NOMO-1 treated with dmso at 0.1 percent for 144 hours (cell line): Measurements from ENCODE around the gene FSTL4.
"Not testable (repeated sequence)": the region's sequence is repeated elsewhere in the genome, so short reads cannot be mapped to it uniquely, and the experiment has no call there.

ENCODE experiments used
- DNase-seq: peaks from one replicate; lab custom pipeline; 2025; ENCODE audit not compliant: unreplicated experiment; lab: John Stamatoyannopoulos, UW

FSTL4 gene

GRCh38 chr5:133408322-133408721 lies 204.0 kb downstream of the FSTL4 start:
- no peak for DNase-seq

DNA sequence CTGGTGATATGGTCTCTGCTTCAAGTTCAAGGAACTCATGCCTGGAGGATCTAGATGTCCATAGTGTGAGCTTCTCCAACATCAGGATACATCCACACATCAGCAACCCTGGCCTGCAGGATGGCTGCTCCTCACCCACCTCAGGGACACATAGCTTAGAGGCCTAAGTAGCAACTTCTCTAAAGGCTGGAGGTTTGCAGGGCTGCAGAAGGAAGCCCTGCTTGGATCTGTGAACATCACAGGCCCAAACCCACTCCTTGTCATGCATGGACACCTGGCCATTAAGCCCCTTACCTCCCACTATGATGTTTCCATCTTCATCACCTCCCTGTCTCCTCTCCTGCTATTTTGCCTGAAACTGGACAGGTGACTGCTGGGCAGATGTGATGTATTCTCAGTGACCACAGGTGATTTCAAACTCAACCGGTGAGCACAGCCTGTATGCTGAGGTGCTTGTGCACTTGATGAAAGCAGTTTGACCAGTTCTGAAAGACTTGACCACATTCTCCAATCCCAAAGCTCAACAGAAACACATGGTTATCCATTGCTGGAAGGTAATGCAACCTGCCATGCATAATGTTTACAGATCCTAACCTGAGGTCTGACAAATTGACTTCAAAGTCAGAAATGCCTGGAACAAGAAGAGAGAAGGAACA lies 205.2 kb downstream of the FSTL4 start:
- no peak for DNase-seq

- DNase-seq, result no peak
These were observed 205.9 kb downstream of the FSTL4 start for GRCh38 chr5:133406208-133406976.

DNA sequence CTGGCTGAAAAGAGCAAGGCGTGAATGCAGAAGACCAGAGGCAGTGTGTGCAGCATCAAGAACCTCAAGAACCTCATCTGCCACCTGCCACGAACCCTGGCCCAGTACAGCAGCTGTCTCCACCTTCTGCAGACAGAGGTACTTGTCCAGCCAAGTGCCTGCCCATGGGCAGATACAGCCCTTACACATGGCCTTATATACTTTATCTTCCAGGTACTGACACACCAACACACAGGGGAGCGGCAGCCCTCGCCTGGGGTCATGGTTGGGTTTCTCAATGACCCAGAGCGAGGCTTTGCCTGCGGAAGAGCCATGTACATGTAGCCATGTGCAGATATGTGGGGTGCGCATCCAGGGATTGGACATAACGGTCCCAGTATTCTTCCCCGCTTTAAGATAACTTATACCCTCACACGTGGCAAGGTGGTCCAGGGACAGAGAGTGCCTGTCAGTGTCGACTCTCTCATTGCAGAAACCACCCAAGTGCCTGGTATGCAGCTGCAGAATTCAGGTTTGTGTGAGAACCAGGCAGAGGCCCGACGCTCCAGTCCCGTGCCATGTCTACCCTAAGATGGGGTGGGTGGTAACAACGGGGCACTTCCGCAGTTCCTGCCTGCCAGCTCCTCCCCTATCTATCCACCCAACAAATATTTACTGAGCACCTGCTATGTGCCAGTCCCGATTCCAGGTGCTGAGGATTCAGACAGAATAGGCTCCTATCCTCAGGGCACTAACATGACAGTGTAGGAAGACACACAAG lies 206.9 kb downstream of the FSTL4 start:
- DNase-seq, result no peak

- DNase-seq, result no peak
These were observed 207.6 kb downstream of the FSTL4 start for GRCh38 chr5:133404724-133405123.

DNA sequence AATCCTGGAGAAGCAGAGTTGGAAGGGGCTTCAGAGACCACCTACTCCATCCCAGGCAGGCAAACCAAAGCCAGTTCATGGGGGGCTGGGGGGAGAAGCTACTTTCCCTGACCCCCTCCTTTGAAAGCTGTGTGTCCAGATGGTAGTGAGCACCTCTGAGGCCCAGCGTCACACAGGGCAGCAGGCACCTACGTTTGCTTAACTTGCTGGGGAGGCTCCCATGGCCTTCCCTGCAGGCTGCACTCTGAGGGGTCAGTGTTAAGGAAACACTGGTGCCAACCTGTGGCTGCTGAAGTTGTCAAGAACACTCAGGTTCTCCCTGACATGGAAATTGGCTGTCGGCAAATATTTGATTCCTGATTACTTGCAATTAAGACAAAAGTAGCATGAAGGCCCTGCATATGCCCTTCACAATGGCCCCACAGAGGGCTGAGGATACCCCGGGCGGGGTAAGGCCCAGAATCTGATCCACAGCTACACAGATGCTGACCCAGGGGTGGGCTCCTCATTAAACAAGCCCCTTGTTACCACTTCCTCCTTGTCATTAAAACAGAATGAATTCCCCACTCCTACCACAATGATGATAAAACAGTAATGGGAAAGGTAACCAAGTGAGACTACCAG lies 208.5 kb downstream of the FSTL4 start:
- no peak for DNase-seq

GRCh38 chr5:133402775-133403174 lies 209.6 kb downstream of the FSTL4 start:
- DNase-seq, result no peak

- no peak for DNase-seq
These were observed 210.5 kb downstream of the FSTL4 start for GRCh38 chr5:133401731-133402347.

- DNase-seq, result no peak
These were observed 211.4 kb downstream of the FSTL4 start for GRCh38 chr5:133400831-133401351.

DNA sequence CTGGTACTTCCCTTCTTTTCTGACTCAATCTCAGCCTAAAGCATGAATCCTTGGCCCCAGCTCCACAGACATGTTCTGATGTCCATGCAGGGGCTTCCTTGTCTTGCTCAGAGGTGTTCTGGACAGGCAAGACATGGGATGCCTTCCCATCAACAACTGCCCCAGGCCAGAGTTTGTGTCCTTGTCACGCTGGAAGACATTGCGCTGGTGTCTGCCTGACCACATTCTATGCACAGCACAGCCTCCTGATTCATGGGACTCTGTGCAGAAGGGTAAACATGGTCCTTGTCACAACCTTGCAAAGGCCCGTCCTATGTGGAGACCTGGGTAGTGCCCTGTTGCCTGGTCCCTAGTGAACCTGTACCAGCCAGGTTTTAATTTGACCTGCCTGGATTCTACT lies 212.2 kb downstream of the FSTL4 start:
- DNase-seq, result no peak

DNA sequence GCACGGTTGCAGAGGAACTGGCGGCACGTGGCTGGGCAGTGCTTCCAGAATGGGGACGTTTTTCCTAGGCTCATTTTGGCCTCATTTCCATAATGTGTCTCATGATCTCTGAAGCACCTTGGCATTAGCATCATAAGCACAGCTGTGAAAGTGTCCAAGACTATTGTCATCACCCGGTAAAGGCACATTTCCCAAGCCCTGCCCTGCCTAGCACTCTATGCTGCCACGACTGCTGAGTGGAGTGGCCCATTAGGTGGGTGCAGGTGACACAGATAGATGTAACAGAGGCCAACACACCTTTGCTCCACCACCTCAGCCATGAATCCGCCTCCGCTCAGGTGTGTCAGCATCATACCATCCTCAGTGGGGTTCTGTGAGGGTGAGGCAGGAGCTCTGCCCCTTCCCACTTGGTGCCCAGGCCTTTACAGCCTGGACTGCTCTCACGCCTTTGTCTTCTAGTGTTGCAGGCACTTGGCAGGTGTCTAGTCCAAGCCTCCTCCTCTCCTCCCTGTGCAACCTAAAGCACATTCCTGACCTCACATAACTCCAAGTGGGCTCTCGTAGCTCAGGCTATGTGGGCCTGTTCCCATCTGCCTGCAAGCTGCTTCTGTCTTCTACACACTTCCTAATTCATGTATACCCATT lies 213.0 kb downstream of the FSTL4 start:
- DNase-seq, result no peak

GRCh38 chr5:133398646-133399101 lies 213.7 kb downstream of the FSTL4 start:
- no peak for DNase-seq

GRCh38 chr5:133397990-133398645 lies 214.2 kb downstream of the FSTL4 start:
- no peak for DNase-seq

DNA sequence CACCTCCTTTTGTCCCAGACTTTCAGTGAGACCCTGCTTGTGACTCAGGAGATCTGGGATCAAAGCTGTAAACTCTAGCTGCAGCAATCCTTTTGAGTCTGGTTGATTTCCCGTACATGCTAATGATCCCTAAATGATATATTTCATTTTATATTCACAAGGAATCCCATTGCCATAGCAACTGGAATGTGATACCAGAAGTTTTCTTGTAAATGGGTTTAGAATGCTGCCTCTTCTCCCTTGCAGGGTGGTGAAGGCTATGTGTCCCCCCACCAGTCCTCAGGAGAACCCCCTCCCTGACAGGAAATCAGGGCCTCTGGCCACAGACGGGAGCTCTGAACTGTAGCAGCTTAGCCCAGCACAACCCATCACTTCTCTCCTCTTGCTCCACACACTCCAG lies 215.0 kb downstream of the FSTL4 start:
- no peak for DNase-seq

DNA sequence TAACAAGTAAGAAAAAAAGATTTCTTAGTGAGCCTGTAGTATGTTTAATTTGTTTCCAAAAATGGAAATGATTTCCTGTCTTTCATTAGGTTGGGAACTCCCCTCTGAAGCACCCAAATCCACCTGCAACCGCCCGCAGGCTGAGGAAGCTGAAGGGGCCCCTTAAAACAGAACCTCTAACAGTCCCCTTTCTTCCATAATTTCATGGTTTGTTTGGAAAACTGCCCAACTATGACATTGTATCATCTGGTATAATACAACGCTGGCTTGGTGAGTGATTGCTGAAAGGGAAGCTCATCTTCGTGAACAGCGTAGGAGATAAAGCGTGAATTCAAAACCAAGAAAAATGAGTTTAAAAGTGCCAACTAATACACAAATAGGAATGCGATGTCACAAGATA lies 215.5 kb downstream of the FSTL4 start:
- no peak for DNase-seq

- no peak for DNase-seq
These were observed 216.1 kb downstream of the FSTL4 start for GRCh38 chr5:133396187-133396741.

GRCh38 chr5:133395207-133395606 lies 217.1 kb downstream of the FSTL4 start:
- DNase-seq, result not testable (repeated sequence)

- DNase-seq, result not testable (repeated sequence)
These were observed 217.9 kb downstream of the FSTL4 start for GRCh38 chr5:133394477-133394817.

DNA sequence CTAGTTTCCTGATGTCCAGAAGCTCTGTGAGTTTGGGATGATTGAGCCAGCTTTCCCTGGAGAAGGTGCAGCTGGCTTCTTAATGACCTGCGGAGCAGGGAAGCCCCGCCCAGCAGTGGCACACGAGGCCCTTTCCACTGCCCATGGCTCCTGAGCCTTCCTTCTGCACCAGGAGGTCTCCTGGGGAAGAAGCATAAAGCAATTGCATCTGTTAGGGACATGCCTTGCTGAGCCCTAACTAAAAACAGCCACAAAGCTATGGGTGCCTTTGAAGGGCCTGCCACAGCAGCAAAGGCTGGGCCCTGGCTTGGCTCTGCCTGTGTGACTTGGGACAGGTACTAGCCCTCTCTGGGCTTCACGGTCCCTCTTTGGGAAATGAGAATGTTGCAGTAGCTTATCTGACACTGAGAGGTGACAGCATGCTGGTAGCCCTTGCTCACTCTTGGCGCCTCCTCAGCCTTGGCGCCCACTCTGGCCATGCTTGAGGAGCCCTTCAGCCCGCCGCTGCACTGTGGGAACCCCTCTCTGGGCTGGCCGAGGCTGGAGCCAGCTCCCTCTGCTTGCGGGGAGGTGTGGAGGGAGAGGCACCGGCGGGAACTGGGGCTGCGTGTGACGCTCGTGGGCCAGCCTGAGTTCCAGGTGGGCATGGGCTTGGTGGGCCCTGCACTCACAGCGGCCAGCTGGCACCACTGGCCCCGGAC lies 218.4 kb downstream of the FSTL4 start:
- DNase-seq, result no peak
